Left ventricle myocardium inferior (tissue), 1 donor: ENCODE data around the gene HOXC11. TPM values are rescaled to one million over a fixed set of nuclear protein-coding genes. Genes with fewer than 3 reads are reported as not detected.

Experiments
- DNase-seq: peaks from one replicate; pipeline ENCODE4 v3.0.0-alpha.2; 2020
- H3K27ac ChIP-seq: fragments of 200-600 bp; replicated peaks from 2 replicates; pipeline ENCODE4 v1.8.0; 2021
- H3K27me3 ChIP-seq: fragments of 200-600 bp; 2 replicates; pipeline ENCODE4 v1.8.0; 2021; ENCODE audit warnings: low read depth
- H3K36me3 ChIP-seq: fragments of 200-600 bp; 2 replicates; pipeline ENCODE4 v1.8.0; 2021
- H3K4me1 ChIP-seq: fragments of 200-600 bp; 2 replicates; pipeline ENCODE4 v1.8.0; 2021
- H3K4me3 ChIP-seq: fragments of 200-600 bp; 2 replicates; pipeline ENCODE4 v1.8.0; 2021; ENCODE audit warnings: mild to moderate bottlenecking, moderate library complexity
- H3K9me3 ChIP-seq: fragments of 200-600 bp; replicated peaks from 2 replicates; pipeline ENCODE4 v1.8.0; 2021
- intact Hi-C: fragments of 100-400 bp; cut with micrococcal nuclease; formaldehyde crosslinking; loops from one replicate; pipeline ENCODE4 v1.11.0; 2022
- total RNA-seq: library from RNA; stranded (reverse); fragmentation: NEBNext Ultra II Directional; extraction: Animal tissue kit (Norgen Biotek cat#: 25700); gene quantifications from one replicate; pipeline ENCODE4 v1.2.1, GENCODE V29; 2021
- TF ChIP-seq, protein P1 (sequence below): fragments of 200-600 bp; IDR thresholded peaks from 2 replicates; pipeline ENCODE4 v1.8.0; 2021; ENCODE audit warnings: antibody characterized with exemption, mild to moderate bottlenecking, borderline replicate concordance
- donor health status: DM: no; HTN: yes; CAD: no; lungs with severe emphysema.

Gene HOXC11
- total RNA-seq, 1 donor from 2014 or later, result not detected

DNA sequence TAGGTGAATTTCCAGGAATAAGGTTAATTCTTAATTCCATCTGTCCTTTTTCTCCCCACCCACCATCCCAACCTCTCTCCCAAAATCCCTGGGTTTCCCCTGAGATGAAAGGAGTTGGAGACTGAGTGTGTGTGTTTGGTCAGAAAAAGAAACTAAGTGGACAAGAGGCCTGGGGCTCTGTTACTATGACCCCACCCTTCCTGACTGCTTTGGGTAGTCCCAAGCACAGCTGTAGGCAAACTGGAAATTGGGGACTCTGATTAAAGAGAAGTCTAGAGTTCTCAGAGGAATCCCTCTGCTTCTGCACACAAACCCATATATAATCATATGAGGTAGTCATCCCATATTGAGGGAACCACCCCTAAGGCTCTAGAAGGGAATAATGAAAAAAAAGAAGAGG is 25.2 kb upstream of the HOXC11 start:
- peaks cover 7% of the 10 kb centered on the region for H3K4me1 ChIP-seq
- H3K36me3 ChIP-seq, result no peaks in the 10 kb centered on the region
- H3K27me3 ChIP-seq, result peaks cover 100% of the 10 kb centered on the region
- no peak overlapping the region for H3K27ac ChIP-seq
- no peak overlapping the region for H3K4me3 ChIP-seq
- intact Hi-C loops, result no loop called here
- no peaks in the 10 kb centered on the region for H3K9me3 ChIP-seq
- no peak for DNase-seq
- TF ChIP-seq, protein P1, sequence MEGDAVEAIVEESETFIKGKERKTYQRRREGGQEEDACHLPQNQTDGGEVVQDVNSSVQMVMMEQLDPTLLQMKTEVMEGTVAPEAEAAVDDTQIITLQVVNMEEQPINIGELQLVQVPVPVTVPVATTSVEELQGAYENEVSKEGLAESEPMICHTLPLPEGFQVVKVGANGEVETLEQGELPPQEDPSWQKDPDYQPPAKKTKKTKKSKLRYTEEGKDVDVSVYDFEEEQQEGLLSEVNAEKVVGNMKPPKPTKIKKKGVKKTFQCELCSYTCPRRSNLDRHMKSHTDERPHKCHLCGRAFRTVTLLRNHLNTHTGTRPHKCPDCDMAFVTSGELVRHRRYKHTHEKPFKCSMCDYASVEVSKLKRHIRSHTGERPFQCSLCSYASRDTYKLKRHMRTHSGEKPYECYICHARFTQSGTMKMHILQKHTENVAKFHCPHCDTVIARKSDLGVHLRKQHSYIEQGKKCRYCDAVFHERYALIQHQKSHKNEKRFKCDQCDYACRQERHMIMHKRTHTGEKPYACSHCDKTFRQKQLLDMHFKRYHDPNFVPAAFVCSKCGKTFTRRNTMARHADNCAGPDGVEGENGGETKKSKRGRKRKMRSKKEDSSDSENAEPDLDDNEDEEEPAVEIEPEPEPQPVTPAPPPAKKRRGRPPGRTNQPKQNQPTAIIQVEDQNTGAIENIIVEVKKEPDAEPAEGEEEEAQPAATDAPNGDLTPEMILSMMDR, result no peak

DNA sequence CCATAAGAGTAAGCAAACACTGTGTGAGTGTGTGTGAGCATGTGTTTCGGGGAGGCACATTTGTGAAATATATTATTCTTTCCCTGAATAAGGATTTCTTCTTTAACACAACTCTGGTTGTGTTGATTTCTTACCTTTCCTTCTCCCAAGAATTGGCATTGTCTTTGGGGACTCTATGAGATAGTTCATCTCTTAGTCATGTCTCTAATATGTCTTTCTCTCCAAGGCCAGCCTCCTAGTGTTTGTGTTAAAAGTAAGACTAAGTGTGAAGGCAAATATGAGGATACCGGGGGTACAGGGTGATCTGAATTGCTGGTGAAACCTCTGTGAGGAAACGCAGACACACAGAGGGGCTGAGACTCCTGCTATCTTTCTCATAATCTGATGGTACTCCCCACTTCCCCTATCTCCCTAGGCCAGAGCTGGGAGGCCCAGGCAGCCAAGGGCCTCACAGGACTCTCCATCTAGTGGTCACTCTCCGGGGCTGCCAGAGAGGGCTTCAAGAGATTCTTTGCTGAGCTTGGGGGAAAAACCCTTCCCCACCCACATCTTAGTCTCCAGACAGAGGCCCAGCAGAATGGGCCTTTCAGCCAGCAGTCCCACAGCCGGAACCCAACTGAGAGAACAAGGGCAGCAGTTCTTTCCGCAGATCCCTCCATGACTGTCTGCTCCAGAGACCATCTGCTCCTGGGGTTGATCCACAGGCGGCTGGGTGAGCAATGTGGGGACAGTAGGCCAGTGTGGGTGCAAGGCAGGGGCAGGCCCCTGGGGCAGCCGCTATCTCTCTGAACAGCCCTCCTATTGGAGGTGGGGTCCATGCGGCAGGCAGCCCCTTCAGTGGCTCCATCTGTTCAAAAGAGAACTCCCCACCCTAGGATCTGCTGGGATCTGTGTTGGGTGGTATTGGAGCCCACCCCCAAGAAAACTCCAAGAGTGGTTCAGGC is 24.0 kb upstream of the HOXC11 start:
- Histone ChIP-seq H3K27ac (no peak overlapping the region), H3K9me3 (no peaks in the 10 kb centered on the region), H3K27me3 (peaks cover 100% of the 10 kb centered on the region), H3K36me3 (no peaks in the 10 kb centered on the region), H3K4me3 (no peak overlapping the region), H3K4me1 (peaks cover 12% of the 10 kb centered on the region)
- no peak for DNase-seq
- intact Hi-C loops, result no loop called here
- TF ChIP-seq, protein P1, result no peak

DNA sequence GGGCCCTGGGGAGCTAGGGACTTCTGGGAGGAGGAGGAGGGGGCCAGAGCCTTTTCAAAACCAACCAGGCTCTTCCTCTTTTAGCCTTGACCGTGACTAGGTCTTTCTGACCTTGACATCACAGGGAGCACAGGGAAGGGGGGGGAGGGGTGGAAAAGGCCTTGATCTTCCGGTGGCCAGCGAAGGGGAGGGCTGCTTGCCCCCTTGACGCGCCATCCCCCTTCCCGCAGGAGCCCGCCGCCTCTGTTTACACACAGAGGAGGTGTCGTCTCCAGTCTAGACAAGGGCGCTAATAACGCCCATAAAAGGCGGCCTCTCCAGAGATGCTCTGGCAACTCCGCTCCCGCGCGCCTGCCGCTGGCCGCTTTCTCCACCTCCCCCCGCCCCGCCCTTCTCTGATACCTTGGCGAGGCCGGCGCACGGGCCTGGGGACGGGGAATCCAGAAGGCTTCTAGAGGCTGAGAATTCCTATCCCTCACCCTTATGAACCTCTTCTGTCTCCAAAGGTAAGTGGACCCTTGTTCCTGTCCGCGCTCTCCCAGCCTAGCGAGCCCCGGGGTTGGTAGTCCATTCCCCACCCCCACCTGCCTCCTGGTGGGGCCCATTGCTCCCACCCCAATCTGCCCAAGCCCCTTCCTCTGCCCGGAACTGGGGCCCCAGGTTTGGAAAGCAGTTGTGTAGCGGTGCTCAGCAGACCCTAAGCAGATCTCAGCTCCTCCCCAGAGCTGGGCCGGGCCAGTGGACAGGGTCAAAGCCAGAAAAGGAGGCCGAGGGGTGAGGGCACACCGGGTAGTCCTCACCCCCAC is 23.1 kb upstream of the HOXC11 start:
- Histone ChIP-seq H3K4me3 (no peak overlapping the region), H3K27ac (no peak overlapping the region), H3K4me1 (peaks cover 12% of the 10 kb centered on the region), H3K36me3 (no peaks in the 10 kb centered on the region), H3K27me3 (peaks cover 100% of the 10 kb centered on the region), H3K9me3 (no peaks in the 10 kb centered on the region)
- DNase-seq, result no peak
- TF ChIP-seq, protein P1, result no peak
- intact Hi-C loops, result no loop called here

DNA sequence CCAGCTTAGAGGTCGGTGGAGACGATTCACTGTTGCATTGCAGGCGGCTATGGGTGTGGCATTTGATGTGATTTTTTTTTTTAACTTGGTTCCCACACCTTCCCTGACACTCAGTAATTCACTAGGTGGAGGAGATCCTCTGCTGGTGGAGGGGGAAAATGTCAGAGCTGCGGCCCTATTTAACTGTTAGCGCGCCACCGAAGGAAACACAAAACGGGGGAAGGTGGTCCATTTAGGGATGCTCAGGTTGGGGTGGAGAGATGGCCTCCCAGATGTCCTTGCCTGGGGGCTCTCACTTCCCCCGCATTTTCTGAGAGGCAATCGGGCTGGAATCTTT is 22.5 kb upstream of the HOXC11 start:
- Histone ChIP-seq H3K27me3 (peaks cover 100% of the 10 kb centered on the region), H3K9me3 (no peaks in the 10 kb centered on the region), H3K4me3 (no peak overlapping the region), H3K4me1 (peaks cover 12% of the 10 kb centered on the region), H3K36me3 (no peaks in the 10 kb centered on the region), H3K27ac (no peak overlapping the region)
- intact Hi-C loops, result no loop called here
- TF ChIP-seq, protein P1, result no peak
- no peak for DNase-seq

DNA sequence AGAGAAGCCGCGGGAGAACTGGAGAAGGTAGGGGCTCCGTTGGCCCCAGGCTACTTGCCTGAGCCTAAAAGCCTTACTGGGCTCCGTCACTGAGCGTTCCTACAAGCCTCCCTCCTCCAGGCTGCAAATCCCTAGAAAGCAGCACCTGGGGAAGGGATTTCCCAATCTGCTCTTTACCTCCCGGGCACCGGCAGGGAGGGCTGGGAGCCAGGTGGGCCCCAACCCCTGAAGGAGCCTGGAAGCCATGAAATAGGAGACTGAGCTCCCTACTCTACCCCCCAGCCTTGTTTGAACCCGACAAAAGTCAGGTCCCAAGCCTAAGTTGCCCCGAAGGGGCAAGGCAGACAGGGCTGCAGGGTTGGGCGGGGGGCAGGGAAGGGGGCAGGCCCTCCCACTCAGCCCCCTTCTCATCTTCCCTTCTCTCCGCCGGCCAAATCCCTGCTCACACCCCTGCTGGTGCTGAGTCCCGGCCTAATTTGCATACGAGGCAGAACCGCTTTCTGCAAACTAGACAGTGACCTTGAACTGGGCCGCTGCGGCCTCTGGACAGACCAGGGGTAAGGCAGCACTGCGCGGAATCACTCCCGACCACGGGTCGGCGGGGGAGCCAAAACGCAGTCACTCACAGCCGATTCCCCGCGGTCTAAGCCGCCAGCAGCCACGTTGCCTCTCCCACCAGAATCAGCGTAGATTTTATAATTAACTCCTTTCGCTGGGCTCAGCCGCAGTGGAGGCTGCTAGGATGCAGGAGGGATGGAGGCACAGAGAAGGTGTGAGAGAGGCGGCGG is 21.9 kb upstream of the HOXC11 start:
- intact Hi-C loops, result no loop called here

More for the DNA sequence above, 21.9 kb upstream of the HOXC11 start:
- Histone ChIP-seq H3K9me3 (no peaks in the 10 kb centered on the region), H3K4me1 (peaks cover 12% of the 10 kb centered on the region), H3K27ac (no peak overlapping the region), H3K27me3 (peaks cover 100% of the 10 kb centered on the region), H3K4me3 (no peak overlapping the region), H3K36me3 (no peaks in the 10 kb centered on the region)
- TF ChIP-seq, protein P1, result no peak
- no peak for DNase-seq
